ENCODE measurements around the gene DBI.

- no peak for TF ChIP-seq GATA2 (IDR thresholded peaks at IDR 0.05; ENCODE audit: low read depth, low read length)
- no peak for TF ChIP-seq GATA3 (IDR thresholded peaks at IDR 0.05; ENCODE audit: low read depth, low read length)
These were observed 35.3 kb downstream of the DBI start for GRCh38 chr2:119402106-119402505.
